ENCODE measurements around the gene DNAJA3.

The DNAJA3 gene

DNA sequence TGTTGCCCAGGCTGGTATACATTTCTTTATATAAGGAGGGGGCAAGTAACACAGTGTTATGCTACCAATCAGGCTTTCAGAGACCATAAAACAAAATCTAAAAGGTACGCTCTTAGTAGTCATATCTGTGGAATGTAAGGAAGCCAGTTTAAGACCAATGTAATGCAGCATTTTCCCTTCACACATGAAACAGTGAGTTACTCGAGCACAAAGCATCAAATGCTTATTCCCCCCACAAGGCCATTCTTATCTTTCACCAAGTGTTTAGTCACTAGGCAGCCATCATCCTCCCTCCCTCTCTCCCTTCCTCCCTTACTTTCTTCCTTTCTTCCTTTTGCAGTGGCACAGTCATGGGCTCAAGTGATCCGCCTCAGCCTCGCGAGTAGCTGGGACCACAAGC is 63.4 kb downstream of the DNAJA3 start:
- TF ChIP-seq CTCF (IDR thresholded peaks at IDR 0.05; ENCODE audit: low read depth, low read length, missing control alignments), result no peak
- H3K4me3 ChIP-seq (replicated peaks; ENCODE audit: low read depth, low read length), result no peak overlapping the region
- DNase-seq (ENCODE audit: extremely low read depth, low read depth), result no peak

GRCh38 chr16:4491898-4492297 is 66.2 kb downstream of the DNAJA3 start:
- no peak for DNase-seq (ENCODE audit: extremely low read depth, low read depth)
- TF ChIP-seq CTCF (IDR thresholded peaks at IDR 0.05; ENCODE audit: low read depth, low read length, missing control alignments), result no peak
- H3K4me3 ChIP-seq (replicated peaks; ENCODE audit: low read depth, low read length), result no peak overlapping the region

- H3K4me3 ChIP-seq (replicated peaks; ENCODE audit: low read depth, low read length), result no peak overlapping the region
- TF ChIP-seq CTCF (IDR thresholded peaks at IDR 0.05; ENCODE audit: low read depth, low read length, missing control alignments), result no peak
- DNase-seq (ENCODE audit: extremely low read depth, low read depth), result peak; percentile 56
These were observed 69.2 kb downstream of the DNAJA3 start for GRCh38 chr16:4494746-4495490.

DNA sequence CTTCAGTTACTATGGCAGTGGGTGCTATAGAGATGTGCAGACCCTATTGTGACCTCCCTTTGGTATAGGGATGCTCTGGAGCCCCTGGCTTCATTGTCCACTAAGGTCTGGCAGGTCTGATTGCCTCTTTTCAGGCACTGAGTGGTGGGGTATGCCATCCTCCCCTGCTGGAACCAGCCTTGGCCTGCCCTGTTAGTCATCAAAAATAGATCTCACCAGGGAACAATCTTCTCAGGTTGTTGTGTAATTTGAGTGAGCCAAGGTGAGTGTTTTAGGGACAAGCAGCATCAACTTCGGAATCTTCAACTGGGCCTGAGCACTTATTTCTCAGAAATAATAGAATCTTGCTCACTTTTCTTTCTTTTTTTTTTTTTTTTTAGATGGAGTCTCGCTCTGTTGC is 70.1 kb downstream of the DNAJA3 start:
- no peak overlapping the region for H3K4me3 ChIP-seq (replicated peaks; ENCODE audit: low read depth, low read length)
- TF ChIP-seq CTCF (IDR thresholded peaks at IDR 0.05; ENCODE audit: low read depth, low read length, missing control alignments), result no peak
- no peak for DNase-seq (ENCODE audit: extremely low read depth, low read depth)

- DNase-seq (ENCODE audit: extremely low read depth, low read depth), result no peak
- no peak for TF ChIP-seq CTCF (IDR thresholded peaks at IDR 0.05; ENCODE audit: low read depth, low read length, missing control alignments)
- H3K4me3 ChIP-seq (replicated peaks; ENCODE audit: low read depth, low read length), result no peak overlapping the region
These were observed 70.6 kb downstream of the DNAJA3 start for GRCh38 chr16:4496305-4496704.

GRCh38 chr16:4498546-4499195 is 73.0 kb downstream of the DNAJA3 start:
- DNase-seq (ENCODE audit: extremely low read depth, low read depth), result no peak
- no peak for TF ChIP-seq CTCF (IDR thresholded peaks at IDR 0.05; ENCODE audit: low read depth, low read length, missing control alignments)
- H3K4me3 ChIP-seq (replicated peaks; ENCODE audit: low read depth, low read length), result no peak overlapping the region

Data from HFF-Myc (cell line).